ENCODE data around the gene ACOXL. TPM values are rescaled to one million over a fixed set of nuclear protein-coding genes. Genes with fewer than 3 reads are reported as not detected.

Gene ACOXL
- total RNA-seq, 1 donor from 2014 or later = not detected

DNA sequence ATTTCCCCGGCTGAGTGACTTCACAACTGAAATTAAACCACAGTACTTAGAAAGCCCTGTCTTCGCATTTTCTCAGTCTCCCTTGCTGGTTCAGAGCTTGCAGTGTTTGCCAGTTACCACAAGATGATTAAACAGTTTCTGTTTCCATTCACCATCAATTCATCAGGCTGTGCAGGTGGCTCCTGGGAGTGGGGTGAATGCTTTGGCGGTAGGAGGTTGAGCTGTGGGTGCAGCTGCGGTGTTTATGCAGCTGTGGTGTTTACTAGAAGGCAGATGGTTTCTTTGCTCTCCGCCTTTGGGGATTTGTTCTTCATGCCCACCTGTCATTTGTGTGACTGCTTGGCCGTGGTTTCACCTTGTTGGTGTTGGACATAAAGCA lies 16.1 kb downstream of the ACOXL start:
- H3K36me3 ChIP-seq (ENCODE audit: control insufficient read depth in 3 of 3, insufficient read depth in 3 of 3, low read length in 3 of 3) = no peaks in the 10 kb centered on the region
- H3K4me1 ChIP-seq (ENCODE audit: control insufficient read depth in 3 of 3, insufficient read depth in 3 of 3, low read length in 3 of 3) = no peaks in the 10 kb centered on the region
- no peak overlapping the region for H3K27ac ChIP-seq (ENCODE audit: low read depth, low read length)
- H3K9ac ChIP-seq (ENCODE audit: low read depth in 1 of 3, low read length in 3 of 3) = no peak overlapping the region
- no peaks in the 10 kb centered on the region for H3K9me3 ChIP-seq (ENCODE audit: control insufficient read depth in 3 of 3, low read length in 3 of 3)
- peaks cover 10 to 22% (median 20%) of the 10 kb centered on the region in 3 donors for H3K27me3 ChIP-seq (ENCODE audit: control insufficient read depth in 3 of 3, insufficient read depth in 3 of 3, low read length in 3 of 3)
- H3K4me3 ChIP-seq (ENCODE audit: low read length in 3 of 3) = no peak overlapping the region

DNA sequence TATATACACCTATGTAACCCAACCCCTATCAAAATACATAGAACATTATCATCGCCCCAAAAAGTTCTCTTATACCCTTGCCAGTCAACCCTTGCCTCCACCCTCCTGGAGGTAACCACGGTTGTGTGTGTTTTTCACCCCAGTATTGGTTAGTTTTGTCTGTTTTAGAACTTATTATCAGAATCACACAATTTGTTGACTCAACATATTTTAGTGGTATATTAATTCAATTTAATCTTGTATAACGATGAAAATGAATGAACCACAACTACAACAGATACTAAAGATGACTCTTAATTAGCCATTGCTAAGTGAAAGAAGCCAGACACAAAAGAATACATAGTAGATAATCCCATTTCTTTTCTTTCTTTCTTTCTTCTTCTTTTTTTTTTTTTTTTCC lies 19.3 kb downstream of the ACOXL start:
- no peaks in the 10 kb centered on the region for H3K4me1 ChIP-seq (ENCODE audit: control insufficient read depth in 3 of 3, insufficient read depth in 3 of 3, low read length in 3 of 3)
- H3K27me3 ChIP-seq (ENCODE audit: control insufficient read depth in 3 of 3, insufficient read depth in 3 of 3, low read length in 3 of 3) = peaks cover 10 to 20% (median 13%) of the 10 kb centered on the region in 3 donors
- no peak overlapping the region for H3K4me3 ChIP-seq (ENCODE audit: low read length in 3 of 3)
- no peak overlapping the region for H3K27ac ChIP-seq (ENCODE audit: low read depth, low read length)
- H3K36me3 ChIP-seq (ENCODE audit: control insufficient read depth in 3 of 3, insufficient read depth in 3 of 3, low read length in 3 of 3) = no peaks in the 10 kb centered on the region
- H3K9me3 ChIP-seq (ENCODE audit: control insufficient read depth in 3 of 3, low read length in 3 of 3) = no peaks in the 10 kb centered on the region
- H3K9ac ChIP-seq (ENCODE audit: low read depth in 1 of 3, low read length in 3 of 3) = no peak overlapping the region

DNA sequence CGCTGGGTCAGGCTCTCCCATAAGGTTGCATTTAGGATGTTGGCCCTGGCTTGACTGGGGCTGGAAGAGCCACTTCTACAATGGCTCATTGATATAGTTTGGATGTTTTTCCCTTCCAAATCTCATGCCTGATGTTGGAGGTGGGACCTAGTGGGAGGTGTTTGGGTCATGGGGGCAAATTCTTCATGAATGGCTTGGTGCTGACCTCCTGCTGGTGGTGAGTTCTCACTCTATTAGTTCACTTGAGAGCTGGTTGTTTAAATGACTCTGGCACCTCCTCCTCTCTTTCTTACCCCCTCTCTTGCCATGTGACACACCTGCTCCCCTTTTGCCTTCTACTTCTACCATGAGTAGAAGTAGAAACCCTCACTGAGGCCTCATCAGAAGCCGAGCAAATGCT lies 20.5 kb downstream of the ACOXL start:
- Histone ChIP-seq H3K36me3 (ENCODE audit: control insufficient read depth in 3 of 3, insufficient read depth in 3 of 3, low read length in 3 of 3) (no peaks in the 10 kb centered on the region), H3K9ac (ENCODE audit: low read depth in 1 of 3, low read length in 3 of 3) (no peak overlapping the region), H3K4me3 (ENCODE audit: low read length in 3 of 3) (no peak overlapping the region), H3K9me3 (ENCODE audit: control insufficient read depth in 3 of 3, low read length in 3 of 3) (no peaks in the 10 kb centered on the region), H3K4me1 (ENCODE audit: control insufficient read depth in 3 of 3, insufficient read depth in 3 of 3, low read length in 3 of 3) (no peaks in the 10 kb centered on the region), H3K27ac (ENCODE audit: low read depth, low read length) (no peak overlapping the region), H3K27me3 (ENCODE audit: control insufficient read depth in 3 of 3, insufficient read depth in 3 of 3, low read length in 3 of 3) (peaks cover 5 to 18% (median 7%) of the 10 kb centered on the region in 3 donors)

DNA sequence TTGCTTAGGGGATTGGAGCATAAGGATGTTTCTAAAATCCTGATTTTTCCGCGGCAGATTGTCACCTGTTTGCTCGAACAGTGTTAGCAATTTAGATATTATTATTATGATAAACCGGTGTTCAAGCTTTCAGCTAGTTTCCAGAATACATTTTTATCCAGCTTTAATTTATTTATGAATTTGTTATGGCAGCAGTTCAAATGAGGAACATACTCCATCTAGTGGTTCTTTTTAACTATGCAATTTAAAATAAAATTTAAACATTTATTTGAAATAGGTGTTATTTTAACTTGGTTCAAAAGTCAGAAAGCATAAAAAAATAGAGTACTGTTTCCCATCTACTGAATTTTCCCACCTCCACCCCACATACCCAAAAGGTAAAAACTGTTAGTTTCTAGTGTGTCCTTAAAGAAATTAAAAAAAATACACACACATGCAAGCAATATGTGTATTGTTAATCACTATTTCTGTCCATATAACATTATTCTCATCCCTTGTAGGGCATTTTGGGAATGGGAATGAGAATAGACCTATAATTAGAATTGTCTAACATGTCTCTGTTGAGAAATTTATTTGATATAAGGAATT lies 23.2 kb downstream of the ACOXL start:
- Histone ChIP-seq H3K27me3 (ENCODE audit: control insufficient read depth in 3 of 3, insufficient read depth in 3 of 3, low read length in 3 of 3) (no peaks in the 10 kb centered on the region), H3K4me1 (ENCODE audit: control insufficient read depth in 3 of 3, insufficient read depth in 3 of 3, low read length in 3 of 3) (no peaks in the 10 kb centered on the region), H3K9me3 (ENCODE audit: control insufficient read depth in 3 of 3, low read length in 3 of 3) (peaks cover 0 to 4% (median 0%) of the 10 kb centered on the region in 3 donors), H3K9ac (ENCODE audit: low read depth in 1 of 3, low read length in 3 of 3) (no peak overlapping the region), H3K4me3 (ENCODE audit: low read length in 3 of 3) (no peak overlapping the region), H3K27ac (ENCODE audit: low read depth, low read length) (no peak overlapping the region), H3K36me3 (ENCODE audit: control insufficient read depth in 3 of 3, insufficient read depth in 3 of 3, low read length in 3 of 3) (no peaks in the 10 kb centered on the region)

DNA sequence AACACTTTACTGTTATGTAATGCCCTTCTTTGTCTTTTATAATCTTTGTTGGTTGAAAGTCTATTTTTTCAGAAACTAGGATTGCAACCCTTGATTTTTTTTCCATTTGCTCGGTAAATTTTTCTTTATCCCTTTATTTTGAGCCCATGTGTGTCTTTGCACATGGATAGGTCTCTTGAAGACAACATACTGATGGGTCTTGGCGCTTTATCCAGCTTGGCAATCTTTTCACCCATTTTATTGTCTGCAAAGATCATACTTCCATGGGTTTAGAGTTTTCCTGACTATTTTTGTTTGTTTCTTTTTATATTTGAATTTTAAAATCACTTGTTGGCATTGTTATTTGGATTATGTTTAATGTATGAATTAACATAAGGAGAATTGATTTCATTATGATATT lies 27.0 kb downstream of the ACOXL start:
- Histone ChIP-seq H3K9ac (ENCODE audit: low read depth in 1 of 3, low read length in 3 of 3) (no peak overlapping the region), H3K4me3 (ENCODE audit: low read length in 3 of 3) (no peak overlapping the region), H3K36me3 (ENCODE audit: control insufficient read depth in 3 of 3, insufficient read depth in 3 of 3, low read length in 3 of 3) (no peaks in the 10 kb centered on the region), H3K27ac (ENCODE audit: low read depth, low read length) (no peak overlapping the region), H3K4me1 (ENCODE audit: control insufficient read depth in 3 of 3, insufficient read depth in 3 of 3, low read length in 3 of 3) (no peaks in the 10 kb centered on the region), H3K27me3 (ENCODE audit: control insufficient read depth in 3 of 3, insufficient read depth in 3 of 3, low read length in 3 of 3) (no peaks in the 10 kb centered on the region), H3K9me3 (ENCODE audit: control insufficient read depth in 3 of 3, low read length in 3 of 3) (peaks cover 0 to 4% (median 2%) of the 10 kb centered on the region in 3 donors)

DNA sequence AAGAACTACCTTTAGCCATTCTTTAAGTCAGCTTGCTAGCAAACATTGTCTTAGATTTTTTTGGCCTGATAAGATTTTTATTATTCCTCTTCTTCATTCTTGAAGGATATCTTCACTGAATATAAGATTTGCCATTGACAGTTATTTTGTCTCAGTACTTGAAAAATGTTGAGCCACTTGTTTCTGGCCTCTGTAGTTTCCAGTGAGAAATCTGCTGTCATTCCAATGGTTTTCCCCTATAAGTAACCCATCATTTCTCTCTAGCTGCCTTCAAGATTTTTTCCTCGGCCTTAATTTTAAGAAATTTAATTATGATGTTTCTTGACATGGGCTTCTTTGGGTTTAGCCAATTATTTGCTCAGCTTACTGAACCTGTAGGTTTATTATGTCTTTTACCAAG lies 32.6 kb downstream of the ACOXL start:
- no peaks in the 10 kb centered on the region for H3K36me3 ChIP-seq (ENCODE audit: control insufficient read depth in 3 of 3, insufficient read depth in 3 of 3, low read length in 3 of 3)
- H3K27ac ChIP-seq (ENCODE audit: low read depth, low read length) = no peak overlapping the region
- H3K27me3 ChIP-seq (ENCODE audit: control insufficient read depth in 3 of 3, insufficient read depth in 3 of 3, low read length in 3 of 3) = no peaks in the 10 kb centered on the region
- peaks cover under 1 to 2% (median under 1%) of the 10 kb centered on the region in 3 donors for H3K4me1 ChIP-seq (ENCODE audit: control insufficient read depth in 3 of 3, insufficient read depth in 3 of 3, low read length in 3 of 3)
- H3K4me3 ChIP-seq (ENCODE audit: low read length in 3 of 3) = no peak overlapping the region
- peaks cover 0 to 2% (median 0%) of the 10 kb centered on the region in 3 donors for H3K9me3 ChIP-seq (ENCODE audit: control insufficient read depth in 3 of 3, low read length in 3 of 3)
- H3K9ac ChIP-seq (ENCODE audit: low read depth in 1 of 3, low read length in 3 of 3) = no peak overlapping the region

DNA sequence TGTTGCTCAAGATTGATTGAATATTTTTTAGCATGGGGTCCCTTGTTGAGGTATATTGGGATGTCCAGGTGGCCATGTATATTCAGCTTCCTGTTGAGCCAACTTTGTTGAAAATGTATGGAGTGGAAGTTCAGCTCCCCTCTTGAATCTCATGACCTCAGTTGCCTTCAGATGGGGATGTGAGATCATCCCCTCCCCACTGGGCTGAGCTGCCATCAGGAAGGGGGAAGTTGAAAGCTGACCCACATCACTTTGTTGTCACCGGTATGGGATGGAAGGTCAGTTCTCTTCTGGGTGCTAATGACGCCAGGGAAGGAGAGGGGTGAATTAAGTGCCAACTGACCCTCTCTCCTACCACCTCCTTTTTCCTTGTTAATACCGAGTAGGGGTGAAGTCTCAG lies 33.9 kb downstream of the ACOXL start:
- Histone ChIP-seq H3K27ac (ENCODE audit: low read depth, low read length) (no peak overlapping the region), H3K4me3 (ENCODE audit: low read length in 3 of 3) (no peak overlapping the region), H3K4me1 (ENCODE audit: control insufficient read depth in 3 of 3, insufficient read depth in 3 of 3, low read length in 3 of 3) (peaks cover 14 to 15% (median 14%) of the 10 kb centered on the region in 3 donors), H3K27me3 (ENCODE audit: control insufficient read depth in 3 of 3, insufficient read depth in 3 of 3, low read length in 3 of 3) (no peaks in the 10 kb centered on the region), H3K36me3 (ENCODE audit: control insufficient read depth in 3 of 3, insufficient read depth in 3 of 3, low read length in 3 of 3) (no peaks in the 10 kb centered on the region), H3K9me3 (ENCODE audit: control insufficient read depth in 3 of 3, low read length in 3 of 3) (peaks cover 0 to under 1% (median 0%) of the 10 kb centered on the region in 3 donors), H3K9ac (ENCODE audit: low read depth in 1 of 3, low read length in 3 of 3) (no peak overlapping the region)

DNA sequence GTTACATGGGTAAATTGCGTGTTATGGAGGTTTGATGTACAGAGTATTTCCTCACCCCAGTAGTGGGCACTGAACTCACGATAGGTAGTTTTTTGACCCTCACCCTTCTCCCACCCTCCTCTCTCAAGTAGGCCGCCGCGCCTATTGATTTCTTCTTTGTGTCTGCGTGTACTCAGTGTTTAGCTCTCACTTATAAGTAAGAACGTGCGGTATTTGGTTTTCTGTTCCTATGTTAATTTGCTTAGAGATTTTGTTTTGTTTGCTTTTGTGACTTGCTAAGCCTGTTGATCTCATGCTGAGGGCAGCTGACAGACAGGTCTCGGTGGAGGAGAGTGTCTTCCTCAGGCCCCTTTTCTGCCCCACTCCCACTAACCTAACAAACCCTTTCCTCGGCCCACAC lies 36.2 kb downstream of the ACOXL start:
- H3K9me3 ChIP-seq (ENCODE audit: control insufficient read depth in 3 of 3, low read length in 3 of 3) = no peaks in the 10 kb centered on the region

DNA sequence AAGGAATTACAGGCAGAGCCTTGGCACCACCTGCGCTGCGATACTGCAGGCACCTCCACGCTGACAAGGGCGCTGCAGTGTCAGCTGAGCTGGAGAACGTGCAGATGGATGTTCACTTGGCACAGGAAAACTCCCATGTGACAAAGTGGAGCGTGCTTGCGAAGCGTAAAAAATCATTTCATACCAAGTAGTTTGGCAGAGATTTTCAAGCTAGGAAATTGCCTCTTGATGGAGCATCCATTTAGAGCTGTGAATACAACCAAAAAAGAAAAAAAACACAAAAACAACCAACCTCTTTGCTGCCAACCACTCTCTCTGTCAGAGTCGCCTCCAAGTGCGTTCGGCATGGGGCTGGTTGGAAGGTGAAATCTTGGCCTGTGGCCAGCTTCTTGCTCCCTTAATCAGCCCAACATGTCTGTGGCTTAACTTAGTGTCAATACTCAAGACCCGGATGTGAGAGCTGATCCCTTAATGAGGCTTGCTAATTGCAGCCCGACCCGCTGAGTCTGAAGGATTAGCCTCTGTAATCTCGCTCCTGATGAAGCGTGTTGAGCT lies 38.1 kb downstream of the ACOXL start:
- no peaks in the 10 kb centered on the region for H3K9me3 ChIP-seq (ENCODE audit: control insufficient read depth in 3 of 3, low read length in 3 of 3)
- no peaks in the 10 kb centered on the region for H3K27me3 ChIP-seq (ENCODE audit: control insufficient read depth in 3 of 3, insufficient read depth in 3 of 3, low read length in 3 of 3)
- peak overlapping the region in 1 of 3 donors; percentile 3 for H3K9ac ChIP-seq (ENCODE audit: low read depth in 1 of 3, low read length in 3 of 3)
- H3K36me3 ChIP-seq (ENCODE audit: control insufficient read depth in 3 of 3, insufficient read depth in 3 of 3, low read length in 3 of 3) = no peaks in the 10 kb centered on the region
- peak overlapping the region; percentile 39 to 57 (median 54) for H3K4me3 ChIP-seq (ENCODE audit: low read length in 3 of 3)
- H3K27ac ChIP-seq (ENCODE audit: low read depth, low read length) = peak overlapping the region; percentile 59
- H3K4me1 ChIP-seq (ENCODE audit: control insufficient read depth in 3 of 3, insufficient read depth in 3 of 3, low read length in 3 of 3) = peaks cover 34 to 44% (median 39%) of the 10 kb centered on the region in 3 donors

More for the DNA sequence above, 36.2 kb downstream of the ACOXL start:
- Histone ChIP-seq H3K9ac (ENCODE audit: low read depth in 1 of 3, low read length in 3 of 3) (no peak overlapping the region), H3K36me3 (ENCODE audit: control insufficient read depth in 3 of 3, insufficient read depth in 3 of 3, low read length in 3 of 3) (no peaks in the 10 kb centered on the region), H3K27ac (ENCODE audit: low read depth, low read length) (no peak overlapping the region), H3K4me3 (ENCODE audit: low read length in 3 of 3) (no peak overlapping the region), H3K27me3 (ENCODE audit: control insufficient read depth in 3 of 3, insufficient read depth in 3 of 3, low read length in 3 of 3) (no peaks in the 10 kb centered on the region), H3K4me1 (ENCODE audit: control insufficient read depth in 3 of 3, insufficient read depth in 3 of 3, low read length in 3 of 3) (peaks cover 28 to 36% (median 33%) of the 10 kb centered on the region in 3 donors)

DNA sequence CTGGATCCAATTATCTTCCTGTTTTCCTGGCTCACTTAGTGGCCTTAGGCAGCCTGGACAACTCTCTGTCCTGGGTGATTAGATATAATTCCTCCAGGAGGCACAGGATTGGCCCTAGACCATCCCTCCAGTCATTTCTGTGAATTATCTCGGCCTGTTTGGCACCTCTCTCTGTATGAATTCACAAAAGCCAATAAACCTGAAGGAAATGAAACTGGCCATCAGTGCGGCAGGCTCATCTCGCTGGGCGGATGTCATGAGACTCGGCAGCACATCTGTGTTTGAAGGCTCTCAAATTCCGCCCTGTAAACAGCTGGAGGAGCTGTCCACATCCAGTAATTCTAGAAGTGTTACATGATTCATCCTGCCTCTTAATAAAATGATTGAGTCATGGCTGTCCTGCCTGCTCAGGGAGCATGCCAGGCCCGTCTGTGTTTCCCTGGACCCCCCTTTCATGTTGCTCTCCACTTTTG lies 38.6 kb downstream of the ACOXL start:
- peak overlapping the region in 2 of 3 donors; percentile 54 to 57 for H3K4me3 ChIP-seq (ENCODE audit: low read length in 3 of 3)
- peak overlapping the region; percentile 59 for H3K27ac ChIP-seq (ENCODE audit: low read depth, low read length)
- H3K36me3 ChIP-seq (ENCODE audit: control insufficient read depth in 3 of 3, insufficient read depth in 3 of 3, low read length in 3 of 3) = no peaks in the 10 kb centered on the region
- peak overlapping the region in 1 of 3 donors; percentile 3 for H3K9ac ChIP-seq (ENCODE audit: low read depth in 1 of 3, low read length in 3 of 3)
- H3K4me1 ChIP-seq (ENCODE audit: control insufficient read depth in 3 of 3, insufficient read depth in 3 of 3, low read length in 3 of 3) = peaks cover 34 to 44% (median 39%) of the 10 kb centered on the region in 3 donors
- no peaks in the 10 kb centered on the region for H3K27me3 ChIP-seq (ENCODE audit: control insufficient read depth in 3 of 3, insufficient read depth in 3 of 3, low read length in 3 of 3)
- H3K9me3 ChIP-seq (ENCODE audit: control insufficient read depth in 3 of 3, low read length in 3 of 3) = no peaks in the 10 kb centered on the region
